Gastrocnemius medialis (tissue), 4 donors: ENCODE measurements around the gene ONECUT2. TPM values are rescaled to one million over a fixed set of nuclear protein-coding genes. Genes with fewer than 3 reads are reported as not detected.

Experiments used
- ATAC-seq, 2 donors: fragments of 150-250 bp; one replicate each; pipeline ENCODE4 v1.9.1; 2016
- DNase-seq, 2 donors: peaks; one replicate each; pipeline ENCODE4 v3.0.0-alpha.2; 2019
- H3K27ac ChIP-seq, 4 donors: fragments of 200-600 bp; sonication (generic); 1 replicate in 1 of 4; 2 replicates in 3 of 4; pipeline ENCODE4 v1.5.1; 2016 to 2018; ENCODE audit warnings: mild to moderate bottlenecking in 2 of 4, moderate library complexity in 1 of 4
- H3K27me3 ChIP-seq, 3 donors: fragments of 200-600 bp; sonication (generic) in 2 of 3; 1 replicate in 1 of 3; 2 replicates in 2 of 3; pipeline versions ENCODE4 v1.5.1 to v1.6.0; 2016 to 2019; ENCODE audit warnings: mild to moderate bottlenecking in 1 of 3, moderate library complexity in 1 of 3
- H3K36me3 ChIP-seq, 2 donors: fragments of 200-600 bp; sonication (generic) in 1 of 2; one replicate each; pipeline ENCODE4 v1.5.1; 2017 to 2018
- H3K4me1 ChIP-seq, 2 donors: fragments of 200-600 bp; sonication (generic) in 1 of 2; one replicate each; pipeline ENCODE4 v1.5.1; 2016 to 2017; ENCODE audit warnings: mild to moderate bottlenecking in 2 of 2
- H3K4me3 ChIP-seq, 4 donors: fragments of 200-600 bp; sonication (generic) in 3 of 4; 1 replicate in 1 of 4; 2 replicates in 3 of 4; pipeline ENCODE4 v1.5.1; 2016 to 2019; ENCODE audit warnings: mild to moderate bottlenecking in 2 of 4
- H3K9me3 ChIP-seq, 3 donors: fragments of 200-600 bp; sonication (generic) in 2 of 3; 1 replicate in 1 of 3; 2 replicates in 2 of 3; pipeline ENCODE4 v1.5.1; 2016 to 2019
- POLR2A ChIP-seq, 2 donors: fragments of 450-650 bp; IDR thresholded peaks; one replicate each; pipeline ENCODE4 v1.6.1; 2017; ENCODE audit warnings: antibody characterized with exemption in 2 of 2, mild to moderate bottlenecking in 2 of 2, moderate library complexity in 2 of 2
- in situ Hi-C, 4 donors: fragments of 200-750 bp; cut with MboI; loops; one replicate each; pipeline versions ENCODE4 v1.15.0 to v1.8.0; 2017; ENCODE audit warnings: low sequenced_read_pairs in 4 of 4
- intact Hi-C: fragments of 100-400 bp; cut with DNase I; formaldehyde crosslinking; loops from one replicate; pipeline ENCODE4 v1.15.1; 2023; ENCODE audit warnings: low total_unique reads
- total RNA-seq, 4 donors: library from RNA; depleted of rRNA; stranded (reverse); fragments of >200 nt; gene quantifications; one replicate each; pipeline versions ENCODE4 v1.1.0 to v1.2.3, GENCODE V29; 2016
- TF ChIP-seq, protein P1 (sequence below), 5 experiments: fragments of 450-650 bp in 3 of 5; fragments of 200-600 bp in 2 of 5; sonication (generic) in 2 of 5; IDR thresholded peaks in 4 of 5; conservative IDR thresholded peaks in 1 of 5; 1 replicate in 4 of 5; 2 replicates in 1 of 5; pipeline ENCODE4 v1.5.1; 2016 to 2019; ENCODE audit warnings: antibody characterized with exemption in 5 of 5, mild to moderate bottlenecking in 3 of 5, moderate library complexity in 3 of 5

ONECUT2 gene
- total RNA-seq, 4 donors from 2014 or later = under 0.01 to 0.15 (median 0.04) TPM; not detected in 1

- no peaks in the 10 kb centered on the region for H3K4me1 ChIP-seq
- TF ChIP-seq, protein P1, sequence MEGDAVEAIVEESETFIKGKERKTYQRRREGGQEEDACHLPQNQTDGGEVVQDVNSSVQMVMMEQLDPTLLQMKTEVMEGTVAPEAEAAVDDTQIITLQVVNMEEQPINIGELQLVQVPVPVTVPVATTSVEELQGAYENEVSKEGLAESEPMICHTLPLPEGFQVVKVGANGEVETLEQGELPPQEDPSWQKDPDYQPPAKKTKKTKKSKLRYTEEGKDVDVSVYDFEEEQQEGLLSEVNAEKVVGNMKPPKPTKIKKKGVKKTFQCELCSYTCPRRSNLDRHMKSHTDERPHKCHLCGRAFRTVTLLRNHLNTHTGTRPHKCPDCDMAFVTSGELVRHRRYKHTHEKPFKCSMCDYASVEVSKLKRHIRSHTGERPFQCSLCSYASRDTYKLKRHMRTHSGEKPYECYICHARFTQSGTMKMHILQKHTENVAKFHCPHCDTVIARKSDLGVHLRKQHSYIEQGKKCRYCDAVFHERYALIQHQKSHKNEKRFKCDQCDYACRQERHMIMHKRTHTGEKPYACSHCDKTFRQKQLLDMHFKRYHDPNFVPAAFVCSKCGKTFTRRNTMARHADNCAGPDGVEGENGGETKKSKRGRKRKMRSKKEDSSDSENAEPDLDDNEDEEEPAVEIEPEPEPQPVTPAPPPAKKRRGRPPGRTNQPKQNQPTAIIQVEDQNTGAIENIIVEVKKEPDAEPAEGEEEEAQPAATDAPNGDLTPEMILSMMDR (IDR thresholded peaks at IDR 0.05 in 4 of 5, conservative IDR thresholded peaks at IDR 0.05 in 1 of 5) = no peak
- no peak for TF ChIP-seq POLR2A (IDR thresholded peaks at IDR 0.05)
- ATAC-seq (no peak), DNase-seq (no peak)
- no peaks in the 10 kb centered on the region for H3K27me3 ChIP-seq
- H3K27ac ChIP-seq = no peak overlapping the region
- in situ Hi-C loops = no loop called here
- intact Hi-C loops = no loop called here
- no peaks in the 10 kb centered on the region for H3K9me3 ChIP-seq
- H3K36me3 ChIP-seq = no peaks in the 10 kb centered on the region
- no peak overlapping the region for H3K4me3 ChIP-seq
These were observed 37.6 kb upstream of the ONECUT2 start for GRCh38 chr18:57397440-57398132.

DNA sequence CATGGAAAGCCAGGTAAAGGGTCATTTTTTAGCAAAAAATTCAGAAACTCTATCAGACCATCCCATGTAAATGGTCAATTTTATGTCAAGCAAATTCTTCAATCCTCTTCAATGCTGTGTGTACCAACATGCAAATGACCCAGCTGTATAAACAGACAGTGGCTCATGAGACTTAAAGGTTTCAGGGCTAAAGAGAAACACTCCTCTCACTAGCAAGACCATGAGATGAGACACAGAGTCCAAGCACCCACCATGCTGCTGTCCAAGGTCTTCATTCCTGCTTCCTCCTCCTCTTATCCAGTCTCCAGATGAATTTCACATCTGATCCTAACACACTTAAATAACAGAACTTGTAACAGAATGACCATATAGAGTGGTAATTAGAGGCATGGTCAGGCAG is 30.8 kb upstream of the ONECUT2 start:
- peaks cover 0 to 6% (median 3%) of the 10 kb centered on the region in 3 donors for H3K27me3 ChIP-seq
- intact Hi-C loops (no loop called here), in situ Hi-C loops (no loop called here)
- no peak for DNase-seq
- no peak overlapping the region for H3K27ac ChIP-seq
- H3K36me3 ChIP-seq = no peaks in the 10 kb centered on the region
- no peaks in the 10 kb centered on the region for H3K9me3 ChIP-seq
- H3K4me1 ChIP-seq = no peaks in the 10 kb centered on the region
- TF ChIP-seq POLR2A (IDR thresholded peaks at IDR 0.05) = no peak
- TF ChIP-seq, protein P1 (IDR thresholded peaks at IDR 0.05 in 4 of 5, conservative IDR thresholded peaks at IDR 0.05 in 1 of 5) = no peak
- no peak for ATAC-seq
- H3K4me3 ChIP-seq = no peak overlapping the region

- Histone ChIP-seq H3K9me3 (no peaks in the 10 kb centered on the region), H3K4me3 (no peak overlapping the region), H3K27ac (no peak overlapping the region), H3K36me3 (no peaks in the 10 kb centered on the region), H3K27me3 (peaks cover 0 to 6% (median 3%) of the 10 kb centered on the region in 3 donors), H3K4me1 (no peaks in the 10 kb centered on the region)
- intact Hi-C loops (no loop called here), in situ Hi-C loops (no loop called here)
- TF ChIP-seq, protein P1 (IDR thresholded peaks at IDR 0.05 in 4 of 5, conservative IDR thresholded peaks at IDR 0.05 in 1 of 5) = no peak
- TF ChIP-seq POLR2A (IDR thresholded peaks at IDR 0.05) = no peak
- DNase-seq (no peak), ATAC-seq (no peak)
These were observed 25.5 kb upstream of the ONECUT2 start for GRCh38 chr18:57409650-57410049.

GRCh38 chr18:57410749-57411148 is 24.4 kb upstream of the ONECUT2 start:
- H3K27ac ChIP-seq = no peak overlapping the region
- intact Hi-C loops (no loop called here), in situ Hi-C loops (no loop called here)
- no peaks in the 10 kb centered on the region for H3K36me3 ChIP-seq
- peaks cover 0 to 6% (median 4%) of the 10 kb centered on the region in 3 donors for H3K27me3 ChIP-seq
- no peaks in the 10 kb centered on the region for H3K4me1 ChIP-seq
- no peaks in the 10 kb centered on the region for H3K9me3 ChIP-seq
- no peak for DNase-seq
- no peak for ATAC-seq
- TF ChIP-seq, protein P1 (IDR thresholded peaks at IDR 0.05 in 4 of 5, conservative IDR thresholded peaks at IDR 0.05 in 1 of 5) = no peak
- no peak for TF ChIP-seq POLR2A (IDR thresholded peaks at IDR 0.05)
- H3K4me3 ChIP-seq = no peak overlapping the region
